Thymus (tissue), 11 donors: ENCODE results near the gene QPRT. TPM values are rescaled to one million over a fixed set of nuclear protein-coding genes. Genes with fewer than 3 reads are reported as not detected.

ENCODE experiments used
- DNase-seq, 9 donors: peaks; one replicate each; pipeline ENCODE4 v3.0.0-alpha.2; 2013; ENCODE audit warnings: low spot score in 9 of 9, low read depth in 6 of 9, missing footprints in 1 of 9
- H3K27ac ChIP-seq, 2 donors: one replicate each; pipeline ENCODE4 v1.5.1; 2013; ENCODE audit warnings: control low read depth in 1 of 2, low read depth in 1 of 2, low read length in 1 of 2, mild to moderate bottlenecking in 1 of 2, moderate library complexity in 1 of 2
- H3K27me3 ChIP-seq, 2 donors: one replicate each; pipeline ENCODE4 v1.5.1; 2013; ENCODE audit warnings: low read length in 1 of 2; ENCODE audit not compliant: control insufficient read depth in 2 of 2, insufficient read depth in 1 of 2
- H3K36me3 ChIP-seq, 2 donors: one replicate each; pipeline ENCODE4 v1.5.1; 2013; ENCODE audit warnings: low read length in 1 of 2, mild to moderate bottlenecking in 1 of 2, moderate library complexity in 1 of 2; ENCODE audit not compliant: control insufficient read depth in 2 of 2, insufficient read depth in 2 of 2
- H3K4me1 ChIP-seq, 2 donors: one replicate each; pipeline ENCODE4 v1.5.1; 2013; ENCODE audit warnings: low read length in 2 of 2; ENCODE audit not compliant: control insufficient read depth in 2 of 2, insufficient read depth in 2 of 2
- H3K4me3 ChIP-seq, 2 donors: one replicate each; pipeline ENCODE4 v1.5.1; 2013; ENCODE audit warnings: low read length in 2 of 2, control low read depth in 1 of 2, mild to moderate bottlenecking in 1 of 2
- H3K9me3 ChIP-seq, 2 donors: one replicate each; pipeline ENCODE4 v1.5.1; 2013; ENCODE audit warnings: low read length in 1 of 2, mild to moderate bottlenecking in 1 of 2; ENCODE audit not compliant: control insufficient read depth in 2 of 2, insufficient read depth in 1 of 2
- WGBS: extraction: QIAGEN DNeasy Blood & Tissue Kit; methylation state at CpG from one replicate; pipeline ENCODE4 v1.1.7; 2013; 5-methylcytosine and 5-hydroxymethylcytosine counted together
- polyA plus RNA-seq: library from polyadenylated mRNA; stranded (reverse); fragments of 200-250 nt; gene quantifications from one replicate; pipeline ENCODE4 v1.2.3, GENCODE V29; 2013
- total RNA-seq: library from RNA; stranded (reverse); fragments of 120-200 nt; gene quantifications from one replicate; pipeline ENCODE4 v1.2.4, GENCODE V29; 2013
- donor health status: healthy.

Gene QPRT
- total and polyA plus RNA-seq, 2 donors = 8.6 to 16.9 TPM

DNA sequence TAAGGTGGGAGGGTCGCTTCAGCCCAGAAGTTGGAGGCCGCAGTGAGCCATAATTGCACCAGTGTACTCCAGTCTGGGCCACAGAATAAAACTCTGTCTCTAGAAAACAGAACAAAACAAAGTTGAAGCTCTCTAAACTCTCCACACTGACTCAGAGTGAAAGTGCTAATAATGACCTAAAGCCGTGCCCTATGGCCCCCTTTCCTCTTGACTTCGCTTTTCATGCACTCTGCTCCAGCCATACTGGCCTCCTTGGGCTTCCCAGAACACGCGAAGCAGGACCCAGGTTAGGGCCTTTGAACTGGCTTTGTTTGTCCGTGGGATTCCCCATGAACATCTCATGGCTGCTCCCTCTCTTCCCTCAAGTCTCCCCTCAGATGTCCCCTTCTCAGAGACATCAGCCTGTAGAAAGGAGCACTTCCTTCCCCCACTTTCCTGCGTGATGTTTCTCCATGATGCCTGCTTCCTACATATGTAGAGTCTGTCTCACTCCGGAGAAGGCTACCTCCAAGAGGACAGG, 34.6 kb upstream of the QPRT start:
- peak in 1 of 9 donors; percentile 26 for DNase-seq
- Histone ChIP-seq H3K4me3 (no peak overlapping the region), H3K27ac (peak overlapping the region in 1 of 2 donors; percentile 37), H3K9me3 (peaks cover 0 to 9% of the 10 kb centered on the region in 2 donors), H3K27me3 (no peaks in the 10 kb centered on the region), H3K36me3 (no peaks in the 10 kb centered on the region), H3K4me1 (peaks cover 0 to 21% of the 10 kb centered on the region in 2 donors)
- 96% methylated on average over 9 of the region's 9 CpGs for WGBS

DNA sequence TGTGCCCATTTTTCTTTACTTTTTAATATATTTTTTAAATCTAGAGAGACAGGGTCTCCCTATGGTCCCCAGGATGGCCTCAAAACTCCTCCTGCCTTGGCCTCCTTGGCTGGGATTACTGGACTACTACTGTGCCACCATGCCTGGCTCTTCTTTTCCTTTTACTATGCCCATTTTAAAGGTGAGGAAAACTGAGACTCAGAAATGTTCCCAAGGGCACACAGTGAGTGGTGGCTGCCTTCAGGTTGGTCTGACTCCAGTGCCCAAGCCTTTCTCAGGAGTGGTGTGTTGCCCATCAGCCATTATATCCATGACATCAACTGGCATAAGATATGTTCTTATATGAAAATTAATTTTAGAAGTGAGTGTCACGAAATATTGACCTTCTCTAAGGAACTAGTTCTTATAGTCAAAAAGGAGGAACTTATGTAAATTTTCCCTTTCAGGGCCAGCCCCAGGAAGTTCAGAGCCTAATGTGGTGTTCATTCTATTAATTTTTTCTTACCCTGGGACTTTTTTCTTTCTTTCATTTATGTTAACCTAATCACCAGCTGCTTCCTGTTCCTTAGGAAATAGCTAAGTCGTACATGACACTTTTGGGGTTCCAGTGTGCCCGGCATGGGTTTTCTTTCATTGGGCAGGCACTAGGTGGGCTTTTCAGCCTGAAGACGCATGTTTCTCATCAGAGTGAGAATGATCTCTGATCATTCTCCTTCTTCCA, 33.8 kb upstream of the QPRT start:
- Histone ChIP-seq H3K9me3 (peaks cover 0 to 9% of the 10 kb centered on the region in 2 donors), H3K4me3 (no peak overlapping the region), H3K36me3 (no peaks in the 10 kb centered on the region), H3K4me1 (peaks cover 0 to 28% of the 10 kb centered on the region in 2 donors), H3K27me3 (no peaks in the 10 kb centered on the region), H3K27ac (no peak overlapping the region)
- WGBS = 53% methylated on average over 4 of the region's 4 CpGs
- no peak for DNase-seq

DNA sequence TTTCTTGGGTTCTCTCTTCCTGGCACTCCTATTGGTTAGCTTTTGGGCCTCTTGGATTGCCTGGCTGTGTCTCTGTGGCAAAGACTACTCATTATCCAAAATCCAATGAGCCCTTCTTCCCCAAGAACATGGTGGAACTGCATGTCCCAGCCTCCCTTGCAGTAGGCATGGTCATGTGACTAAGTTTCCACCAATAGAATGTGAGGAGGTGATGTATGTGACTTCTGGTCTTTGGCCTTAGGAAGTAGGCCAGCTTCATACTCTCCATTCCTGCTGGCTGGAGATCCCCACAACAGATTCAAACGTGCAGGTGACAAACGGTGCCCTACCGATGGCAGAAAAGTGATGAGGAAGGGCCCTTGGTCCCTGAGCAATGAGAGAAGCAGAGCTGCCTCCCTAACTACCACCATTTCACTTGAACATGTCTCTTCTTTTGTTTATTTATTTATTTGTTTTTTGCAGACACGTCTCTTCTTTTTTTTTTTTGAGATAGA, 33.2 kb upstream of the QPRT start:
- 86% methylated on average over 4 of the region's 4 CpGs for WGBS
- peak in 1 of 9 donors; percentile 46 for DNase-seq
- Histone ChIP-seq H3K9me3 (peaks cover 0 to 9% of the 10 kb centered on the region in 2 donors), H3K4me1 (peaks cover 0 to 23% of the 10 kb centered on the region in 2 donors), H3K27me3 (no peaks in the 10 kb centered on the region), H3K36me3 (no peaks in the 10 kb centered on the region), H3K4me3 (no peak overlapping the region), H3K27ac (no peak overlapping the region)

DNA sequence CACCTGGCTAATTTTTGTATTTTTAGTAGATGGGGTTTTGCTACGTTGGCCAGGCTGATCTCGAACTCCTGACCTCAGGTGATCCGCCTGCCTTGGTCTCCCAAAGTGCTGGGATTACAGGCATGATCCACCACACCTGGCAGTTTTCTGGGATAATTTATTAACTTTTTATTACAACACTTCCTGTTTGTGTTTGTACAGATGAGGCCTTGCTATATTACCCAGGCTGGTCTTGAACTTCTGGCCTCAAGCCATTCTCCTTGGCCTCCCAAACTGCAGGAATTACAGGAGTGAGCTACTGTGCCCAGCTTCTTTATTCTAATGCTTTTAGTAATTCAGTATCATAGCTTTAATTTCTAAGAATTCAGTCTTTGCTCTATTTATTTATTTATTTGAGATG, 32.0 kb upstream of the QPRT start:
- H3K27ac ChIP-seq = no peak overlapping the region
- no peak for DNase-seq
- peaks cover 0 to 8% of the 10 kb centered on the region in 2 donors for H3K9me3 ChIP-seq
- no peaks in the 10 kb centered on the region for H3K27me3 ChIP-seq
- H3K4me1 ChIP-seq = peaks cover 0 to 11% of the 10 kb centered on the region in 2 donors
- no peaks in the 10 kb centered on the region for H3K36me3 ChIP-seq
- no peak overlapping the region for H3K4me3 ChIP-seq
- 99% methylated on average over 3 of the region's 3 CpGs for WGBS

DNA sequence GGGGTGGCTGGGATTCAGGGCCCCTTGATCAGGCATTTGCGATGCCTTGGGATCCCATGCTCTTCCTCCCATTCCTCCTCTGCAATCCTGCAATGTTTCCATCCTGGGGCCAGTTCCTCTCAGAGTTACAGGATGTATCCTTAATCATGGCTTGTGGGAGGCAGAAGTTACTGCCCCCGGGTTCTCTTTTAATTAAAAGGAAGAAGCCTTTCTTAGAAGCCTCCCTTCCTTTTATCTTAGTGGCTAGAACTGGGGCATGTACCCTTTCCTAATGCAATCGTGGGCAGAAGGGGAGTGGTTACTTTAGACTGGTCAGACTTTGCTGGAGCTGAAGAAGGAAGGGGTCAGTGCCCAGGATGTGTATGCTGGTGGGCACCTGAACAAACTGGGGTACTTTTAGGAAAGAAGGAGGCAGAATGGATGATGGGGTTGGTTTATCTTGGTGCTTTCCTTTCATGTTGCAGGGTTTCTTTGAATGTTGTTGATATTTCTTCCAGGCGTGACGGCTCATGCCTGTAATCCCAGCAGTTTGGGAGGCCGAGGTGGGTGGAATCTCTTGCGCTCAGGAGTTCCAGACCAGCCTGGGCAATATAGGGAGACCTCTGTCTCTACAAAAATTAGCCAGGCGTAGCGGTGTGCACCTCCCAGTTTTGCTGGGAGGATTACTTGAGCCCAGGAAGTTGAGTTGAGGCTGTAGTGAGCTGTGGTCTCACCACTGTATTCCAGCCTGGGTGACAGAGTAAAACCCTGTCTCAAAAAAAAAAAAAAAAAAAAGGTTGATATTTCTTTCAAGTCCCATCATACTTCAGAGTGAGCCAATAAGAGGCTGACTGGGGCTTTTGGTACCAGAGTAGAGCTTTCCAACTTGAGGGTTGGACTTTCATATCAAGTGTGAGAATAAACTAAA, 29.1 kb upstream of the QPRT start:
- Histone ChIP-seq H3K27me3 (no peaks in the 10 kb centered on the region), H3K9me3 (peaks cover 0 to 4% of the 10 kb centered on the region in 2 donors), H3K4me1 (peaks cover 0 to 8% of the 10 kb centered on the region in 2 donors), H3K4me3 (no peak overlapping the region), H3K36me3 (no peaks in the 10 kb centered on the region), H3K27ac (no peak overlapping the region)
- WGBS = 81% methylated on average over 9 of the region's 9 CpGs
- no peak for DNase-seq

DNA sequence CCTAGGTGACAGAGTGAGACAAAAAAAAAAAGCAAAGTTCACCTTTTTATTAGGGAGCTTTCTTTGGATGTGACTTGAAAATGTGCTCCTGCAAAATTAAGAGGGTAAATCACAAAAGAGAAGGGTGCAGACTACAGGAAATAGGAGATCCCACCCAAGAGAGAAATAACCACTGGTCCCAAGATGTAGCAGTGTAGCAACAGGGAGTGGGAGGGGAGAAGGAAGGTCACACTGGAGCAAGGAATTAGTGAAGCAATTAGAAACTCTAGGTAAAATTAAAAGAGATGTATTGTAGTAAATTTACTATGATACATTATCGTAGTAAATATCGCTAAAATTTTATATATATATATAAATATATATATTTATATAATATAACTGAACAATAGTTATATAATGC, 28.2 kb upstream of the QPRT start:
- H3K9me3 ChIP-seq = peaks cover 0 to 1% of the 10 kb centered on the region in 2 donors
- no peak for DNase-seq
- H3K27ac ChIP-seq = no peak overlapping the region
- H3K27me3 ChIP-seq = no peaks in the 10 kb centered on the region
- WGBS = 99% methylated on average over 2 of the region's 2 CpGs
- peaks cover 0 to 11% of the 10 kb centered on the region in 2 donors for H3K4me1 ChIP-seq
- H3K4me3 ChIP-seq = no peak overlapping the region
- H3K36me3 ChIP-seq = no peaks in the 10 kb centered on the region

DNA sequence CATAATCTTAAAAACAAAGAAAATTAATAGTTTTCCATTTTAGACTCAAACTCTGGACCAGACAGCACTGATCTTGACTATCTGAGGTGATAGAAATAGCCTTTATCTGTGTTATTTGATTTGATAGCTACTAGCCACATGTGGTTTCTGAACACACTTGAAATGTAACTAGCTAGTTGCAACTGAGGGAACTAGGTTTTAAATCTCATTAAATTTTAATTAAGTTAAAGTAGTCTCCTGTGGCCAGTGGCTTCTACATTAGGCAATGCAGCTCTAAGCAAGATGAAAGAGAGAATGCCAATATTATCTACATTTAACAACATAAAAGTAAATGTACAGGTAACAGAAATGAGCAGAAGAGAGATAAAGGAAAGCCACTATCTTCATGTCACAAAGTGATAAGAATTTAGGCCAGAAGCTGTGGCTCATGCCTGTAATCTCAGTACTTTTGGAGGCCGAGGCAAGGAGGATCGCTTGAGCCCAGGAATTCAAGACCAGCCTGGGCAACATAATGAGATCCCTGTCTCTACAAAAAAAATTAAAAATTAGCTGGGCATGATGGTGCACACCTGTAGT, 27.1 kb upstream of the QPRT start:
- 98% methylated on average over 2 of the region's 2 CpGs for WGBS
- Histone ChIP-seq H3K27me3 (no peaks in the 10 kb centered on the region), H3K4me1 (peaks cover 0 to 11% of the 10 kb centered on the region in 2 donors), H3K9me3 (no peaks in the 10 kb centered on the region), H3K4me3 (no peak overlapping the region), H3K36me3 (no peaks in the 10 kb centered on the region), H3K27ac (no peak overlapping the region)
- no peak for DNase-seq

DNA sequence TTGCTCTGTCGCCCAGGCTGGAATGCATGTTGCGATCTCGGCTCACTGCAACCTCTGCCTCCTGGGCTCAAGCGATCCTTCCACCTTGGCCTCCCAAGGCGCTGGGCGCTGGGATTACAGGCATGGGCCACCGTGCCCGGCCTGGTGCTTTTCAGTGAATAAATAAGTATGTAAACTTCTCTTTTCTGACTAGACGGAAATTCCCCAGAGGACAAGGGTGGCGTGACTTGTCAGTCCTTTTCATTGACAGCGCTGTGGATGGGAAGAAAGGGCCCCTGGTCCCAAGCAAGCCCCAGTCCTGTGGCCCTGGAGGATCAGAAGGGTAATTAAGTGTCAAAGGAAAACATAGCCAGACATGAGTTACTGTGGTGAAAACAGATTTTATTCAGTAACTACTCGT, 25.5 kb upstream of the QPRT start:
- Histone ChIP-seq H3K27me3 (no peaks in the 10 kb centered on the region), H3K4me3 (no peak overlapping the region), H3K4me1 (peaks cover 0 to 11% of the 10 kb centered on the region in 2 donors), H3K27ac (no peak overlapping the region), H3K9me3 (no peaks in the 10 kb centered on the region), H3K36me3 (no peaks in the 10 kb centered on the region)
- no peak for DNase-seq
- 83% methylated on average over 12 of the region's 12 CpGs for WGBS
